NCI-H82 treated with DMSO at 0.1 percent for 48 hours (cell line): Measurements from ENCODE around the gene PRICKLE4.

Source experiments
- DNase-seq: peaks from one replicate; lab custom pipeline; 2025; ENCODE audit not compliant: unreplicated experiment; lab: John Stamatoyannopoulos, UW

Gene PRICKLE4

DNA sequence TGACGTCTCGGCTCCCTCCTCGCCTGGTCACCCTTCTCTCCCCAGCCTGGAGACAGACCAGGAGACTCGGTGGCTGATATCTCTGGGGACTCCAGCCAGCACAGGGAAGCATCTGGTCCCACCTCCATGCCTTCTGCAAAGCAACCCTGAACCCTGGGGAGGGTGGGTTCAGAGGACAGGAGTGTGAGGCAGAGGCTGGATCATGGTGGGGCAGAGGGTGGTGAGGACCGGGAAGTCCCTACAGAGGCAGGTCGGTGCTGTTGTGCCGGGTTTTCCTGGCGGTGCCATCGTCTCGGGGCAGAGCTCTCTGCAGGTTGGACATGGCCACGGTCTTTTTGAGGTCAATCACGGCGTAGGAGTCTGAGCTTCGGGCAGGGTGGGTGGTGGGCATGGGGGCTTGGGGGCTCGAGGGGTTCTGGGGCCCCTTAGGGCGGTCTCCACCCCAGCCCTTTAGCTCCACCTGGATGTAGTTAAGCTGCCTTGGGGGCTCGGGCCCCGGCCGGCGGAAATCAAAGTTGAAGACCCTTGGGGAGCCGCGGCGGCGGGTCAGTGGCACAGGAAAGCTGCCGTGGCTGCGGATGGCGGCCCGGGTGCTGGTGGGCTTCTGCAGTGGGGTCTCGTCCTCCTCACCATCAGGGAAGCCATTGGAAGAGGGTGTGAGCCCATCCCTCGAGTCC is 10.1 kb upstream of the PRICKLE4 start:
- no peak for DNase-seq

DNA sequence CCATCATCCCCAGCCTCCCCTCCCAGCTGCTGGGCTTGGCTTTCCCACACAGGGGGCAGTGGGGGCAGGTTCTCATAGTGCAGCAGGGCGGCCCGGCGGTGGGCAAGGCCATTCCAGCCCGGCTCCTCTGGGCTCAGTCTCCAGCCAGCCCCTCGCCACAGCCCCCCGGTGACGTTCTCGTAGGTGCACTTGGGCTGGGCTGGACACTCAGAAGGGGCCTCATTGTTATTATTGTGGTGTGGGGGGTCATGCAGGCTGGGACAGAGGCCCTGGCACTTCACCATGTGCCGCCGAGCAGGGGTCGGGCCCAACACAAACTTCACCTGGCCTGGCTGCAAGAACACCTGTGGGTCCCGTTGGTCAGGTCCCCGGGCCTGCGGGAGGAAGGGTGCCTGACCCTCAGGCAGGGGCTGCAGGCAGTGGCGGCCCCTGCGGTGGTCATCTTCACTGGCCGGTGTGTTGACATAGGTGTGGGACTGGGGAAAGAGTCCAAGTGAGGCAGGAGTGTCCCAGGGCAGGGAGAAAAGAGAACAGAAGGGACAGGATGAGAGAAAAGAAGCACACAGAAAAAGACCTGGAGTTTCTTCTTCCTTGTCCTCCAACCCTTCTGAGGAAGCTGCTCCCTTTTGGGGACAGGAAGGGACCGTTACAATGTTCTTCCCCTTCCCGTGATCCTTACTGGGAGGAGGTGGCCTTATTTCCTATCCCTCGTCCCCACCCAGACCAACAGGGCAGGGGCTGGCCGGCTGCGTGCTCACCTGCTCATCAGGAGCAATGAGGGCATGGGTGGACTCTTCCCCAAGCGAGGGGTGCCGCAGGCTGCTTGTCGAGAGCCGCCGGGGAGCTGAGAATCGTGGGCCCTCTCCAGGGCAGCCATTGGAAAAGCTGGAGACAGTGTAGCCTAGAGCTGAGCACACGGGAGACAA is 9.3 kb upstream of the PRICKLE4 start:
- no peak for DNase-seq

DNA sequence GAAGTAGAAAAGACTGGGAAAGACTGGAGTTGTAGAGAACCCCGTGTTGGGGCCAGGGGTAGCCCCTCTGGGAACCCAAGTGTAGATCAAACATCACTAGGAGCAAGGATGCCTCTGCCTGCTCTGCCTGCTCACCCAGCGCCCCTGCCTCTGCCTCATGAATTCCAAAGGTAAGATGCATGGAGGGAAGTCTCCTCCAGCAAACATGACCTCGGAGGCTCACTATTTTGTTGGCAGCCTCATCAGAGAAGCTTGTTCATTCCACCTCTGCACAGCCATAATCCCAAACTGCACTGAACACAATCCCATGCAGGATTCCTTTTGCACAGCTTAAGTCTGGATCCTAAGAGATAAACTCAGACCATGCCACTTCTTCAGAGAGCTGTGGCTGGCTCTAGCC is 5.7 kb upstream of the PRICKLE4 start:
- DNase-seq: no peak

DNA sequence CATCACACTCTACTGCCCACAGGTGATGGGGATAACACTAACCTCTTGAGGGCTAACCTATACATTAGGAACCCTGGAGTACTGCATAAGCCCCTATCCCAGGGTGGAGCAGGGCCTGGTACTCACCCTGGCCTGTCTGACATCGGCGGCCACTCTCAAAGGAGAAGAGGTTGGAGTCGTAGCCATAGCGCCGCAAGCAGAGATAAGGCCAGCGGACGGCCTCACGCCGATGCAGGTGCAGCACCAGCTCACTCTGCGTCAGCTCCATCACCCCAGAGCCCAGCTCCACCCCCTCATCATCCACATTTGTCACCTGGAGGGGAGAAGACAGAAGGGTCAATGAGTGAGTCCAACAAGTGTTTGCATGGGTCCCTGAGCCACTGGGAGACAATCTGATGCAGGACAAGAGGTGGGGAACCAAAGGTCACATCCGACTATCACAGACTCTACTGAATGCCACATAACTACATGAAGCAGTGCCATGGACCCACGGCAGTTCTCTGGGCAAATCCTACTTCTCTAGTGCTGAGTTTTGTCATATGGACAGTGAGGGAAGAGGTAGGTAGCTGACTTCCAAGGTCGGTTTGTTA is 5.2 kb upstream of the PRICKLE4 start:
- DNase-seq: no peak

DNA sequence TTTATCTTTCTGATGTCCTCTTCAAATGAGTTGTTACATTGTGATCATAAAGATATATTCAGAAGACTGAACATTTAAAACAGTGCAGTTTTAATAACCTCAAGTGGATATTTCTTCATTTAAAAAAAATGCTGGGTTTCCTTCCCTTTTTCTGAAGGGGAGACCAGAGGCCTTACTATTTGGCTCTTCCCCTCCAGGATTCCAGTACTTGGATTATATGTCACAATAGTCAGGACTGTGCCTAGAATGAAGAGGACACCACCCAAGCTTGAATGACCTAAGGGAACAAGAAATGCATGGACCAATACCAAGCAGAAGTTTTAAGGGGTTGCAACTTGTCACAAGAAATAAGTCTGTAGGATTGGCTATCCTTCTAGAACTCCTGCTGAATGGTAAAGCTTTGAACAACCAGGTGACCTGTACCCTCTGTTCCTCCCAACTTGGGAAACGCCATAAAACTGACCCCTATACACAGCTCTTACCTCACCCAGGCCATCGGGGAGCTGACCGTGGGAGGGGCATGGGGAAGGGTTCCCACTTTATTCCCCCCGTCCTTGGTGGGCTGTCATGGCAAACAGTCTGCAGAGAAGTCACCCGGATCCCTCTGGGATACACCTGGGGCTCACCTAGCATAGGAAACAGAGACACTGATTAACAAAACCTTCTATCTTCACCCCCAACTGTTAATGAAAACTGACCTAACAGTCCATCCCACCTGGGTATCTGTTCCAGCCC is 2.9 kb upstream of the PRICKLE4 start:
- no peak for DNase-seq

DNA sequence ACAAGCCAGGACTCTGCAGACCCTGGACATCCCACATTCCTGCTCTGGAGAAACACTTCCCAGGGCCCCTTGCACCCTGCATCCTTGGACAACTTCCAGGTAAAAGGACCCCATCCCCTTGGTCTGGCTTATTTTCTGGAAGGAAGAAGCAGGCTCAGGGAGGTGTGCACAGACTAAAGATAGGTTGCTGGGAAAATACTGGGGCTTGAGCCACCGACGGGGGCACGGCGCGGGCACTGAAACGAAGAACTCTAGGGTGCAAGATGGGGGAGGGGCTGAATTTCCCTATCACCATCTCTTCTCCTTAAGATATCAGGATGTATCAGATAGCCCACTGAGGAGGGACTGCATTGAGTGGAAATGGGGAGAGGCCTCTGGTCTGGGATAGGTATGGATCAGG is 1.7 kb upstream of the PRICKLE4 start:
- no peak for DNase-seq

DNA sequence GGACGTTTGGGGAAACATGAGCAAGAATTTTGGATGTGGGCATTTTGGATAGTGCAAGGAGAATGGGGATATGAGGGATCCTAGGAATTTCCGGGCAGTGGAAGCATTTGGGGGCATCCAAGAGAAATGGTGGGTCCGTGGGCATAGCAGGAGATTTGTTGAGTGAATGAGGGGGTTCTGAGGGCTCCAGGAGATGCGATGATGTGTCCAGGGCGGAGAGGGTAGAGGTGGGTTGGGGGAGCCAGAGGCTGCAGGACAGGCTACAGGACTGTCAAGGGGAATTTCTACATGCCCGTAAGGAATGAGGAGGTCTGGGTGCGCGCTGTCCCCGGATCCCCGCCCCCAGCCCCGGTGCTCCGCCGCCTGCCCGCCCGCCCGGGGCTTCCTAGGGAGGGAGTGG is 1.2 kb upstream of the PRICKLE4 start:
- no peak for DNase-seq

DNA sequence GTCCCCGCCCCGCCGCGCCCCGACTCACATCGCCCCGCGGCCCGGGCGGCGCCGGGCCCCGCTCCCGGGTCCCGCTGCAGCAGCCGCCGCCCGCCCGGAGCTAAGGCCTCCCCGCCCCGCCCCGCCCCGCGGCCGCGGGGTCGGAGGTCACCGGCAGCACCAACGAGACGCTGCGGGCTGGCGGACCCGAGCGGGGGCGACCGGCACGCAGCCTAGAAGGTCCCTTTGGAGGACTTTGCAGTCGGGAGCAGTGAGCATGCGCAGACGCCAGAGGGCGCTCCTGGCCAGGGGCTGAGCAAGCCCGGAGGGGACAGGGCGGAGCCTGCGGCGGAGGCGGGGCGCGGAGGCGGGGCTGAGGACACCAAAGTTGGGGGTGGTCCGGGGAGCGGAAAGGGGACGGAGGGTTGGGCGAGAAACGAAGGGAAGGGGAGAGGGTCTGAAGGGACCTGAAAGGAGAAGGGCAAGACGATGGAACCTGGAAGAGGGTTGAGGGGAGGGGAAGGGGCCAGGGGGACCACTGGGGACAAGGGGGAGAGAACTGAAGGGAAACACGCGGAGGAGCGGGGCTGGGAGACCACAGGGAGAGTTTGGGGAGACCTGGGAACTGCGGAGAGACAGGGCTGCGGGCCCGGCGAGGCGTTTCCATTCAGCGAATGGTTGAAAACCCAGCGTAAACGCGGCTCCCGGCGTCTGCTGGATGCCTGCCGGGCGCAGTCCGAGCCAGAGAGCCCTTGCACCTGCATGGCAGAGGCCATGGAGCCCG is 613 bp upstream of the PRICKLE4 start, which contains the start of gene FRS3:
Gene FRS3 (minus strand): TSS at position 113 of the 763 bp plus-strand sequence. CDS start 2,913 bp downstream, outside the sequence.
- DNase-seq: peak; percentile 87

DNA sequence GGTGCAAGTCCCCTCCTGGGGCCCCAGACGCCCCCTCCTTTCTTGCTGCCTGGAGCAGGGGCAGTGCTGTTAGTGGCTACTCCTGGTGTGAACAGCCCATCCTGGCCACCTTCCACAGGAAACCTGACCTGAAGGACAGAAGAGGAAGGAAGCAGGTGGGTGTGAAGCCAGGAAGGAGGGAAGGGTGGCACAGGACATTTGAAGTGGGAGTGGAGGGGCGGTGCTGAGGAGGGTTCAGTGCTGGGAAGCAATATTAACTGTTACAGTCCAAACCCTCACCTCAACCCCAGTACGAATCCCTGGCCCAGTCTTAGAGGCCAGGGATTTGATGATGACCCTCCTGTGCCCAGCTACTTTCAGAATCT is 766 bp downstream of the PRICKLE4 start:
- DNase-seq: no peak

DNA sequence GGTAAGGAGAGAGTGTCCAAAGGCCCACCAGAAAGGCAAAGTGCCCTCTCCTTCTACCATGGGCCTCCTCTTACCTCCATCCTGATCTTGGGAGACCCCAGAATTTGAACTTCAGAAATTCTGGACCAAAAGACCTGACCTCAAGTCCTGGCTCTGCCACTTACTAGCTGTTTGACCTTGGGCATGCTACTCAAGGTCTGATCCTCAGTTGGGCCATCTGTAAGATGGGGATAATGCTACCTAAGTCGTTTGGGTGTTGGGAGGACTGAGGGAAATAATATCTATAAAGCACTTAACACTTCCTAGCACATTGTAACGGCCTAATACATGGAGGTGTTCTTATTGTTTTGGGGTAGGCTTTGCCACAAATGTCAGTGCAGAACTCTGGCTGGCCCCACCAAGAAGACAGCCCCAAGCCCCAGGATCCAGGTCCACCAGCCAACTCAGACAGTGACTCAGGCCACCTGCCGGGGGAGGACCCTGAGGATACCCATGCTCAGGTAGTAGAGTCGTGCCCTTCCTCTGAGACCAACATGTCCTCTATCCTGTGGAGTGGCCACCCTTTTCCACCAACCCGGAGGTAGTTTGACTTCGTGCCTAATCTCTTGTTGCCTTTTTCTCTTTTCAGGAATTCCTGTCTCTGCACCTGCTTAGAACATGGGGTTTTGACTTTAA is 2.7 kb downstream of the PRICKLE4 start:
- DNase-seq: no peak

DNA sequence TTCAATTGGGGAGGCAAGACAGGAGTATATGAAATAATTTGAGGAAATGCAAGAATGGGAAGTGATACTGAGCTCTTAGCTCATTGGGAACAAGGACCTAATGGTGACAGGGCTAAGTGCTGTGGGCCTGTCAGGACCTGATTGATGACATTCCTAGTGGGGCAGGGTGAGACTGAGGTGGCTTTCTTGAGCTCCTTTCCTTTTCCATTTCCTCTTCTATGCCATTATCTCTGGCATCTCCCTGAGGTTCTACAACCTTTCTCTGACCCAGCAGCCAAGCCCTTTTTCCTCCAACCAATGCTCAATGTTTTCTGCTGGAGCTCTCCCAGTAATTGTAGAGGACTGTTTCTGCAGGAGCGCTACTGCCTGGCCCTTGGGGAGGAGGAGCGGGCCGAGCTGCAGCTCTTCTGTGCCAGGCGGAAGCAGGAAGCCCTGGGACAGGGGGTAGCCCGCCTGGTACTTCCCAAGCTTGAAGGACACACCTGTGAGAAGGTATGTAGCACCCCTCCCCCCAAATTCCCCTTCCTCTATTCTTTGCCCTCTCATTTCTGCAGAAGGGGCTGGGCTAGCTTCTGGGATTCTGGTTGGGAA is 4.1 kb downstream of the PRICKLE4 start:
- DNase-seq: no peak

DNA sequence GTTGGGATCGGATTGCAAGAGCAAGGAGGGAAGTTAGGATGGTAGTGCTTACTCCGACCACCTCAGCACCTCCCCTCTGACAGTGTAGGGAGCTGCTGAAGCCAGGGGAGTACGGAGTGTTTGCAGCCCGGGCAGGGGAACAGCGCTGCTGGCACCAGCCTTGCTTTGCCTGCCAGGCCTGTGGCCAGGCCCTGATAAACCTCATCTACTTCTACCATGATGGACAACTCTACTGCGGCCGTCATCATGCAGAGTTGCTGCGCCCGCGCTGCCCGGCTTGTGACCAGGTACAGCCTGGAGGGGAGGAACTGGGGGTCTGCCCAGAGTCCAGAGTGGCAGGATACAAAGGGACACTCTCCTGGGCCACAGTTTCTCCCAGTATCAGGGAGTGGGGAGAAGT is 4.7 kb downstream of the PRICKLE4 start:
- DNase-seq: no peak

DNA sequence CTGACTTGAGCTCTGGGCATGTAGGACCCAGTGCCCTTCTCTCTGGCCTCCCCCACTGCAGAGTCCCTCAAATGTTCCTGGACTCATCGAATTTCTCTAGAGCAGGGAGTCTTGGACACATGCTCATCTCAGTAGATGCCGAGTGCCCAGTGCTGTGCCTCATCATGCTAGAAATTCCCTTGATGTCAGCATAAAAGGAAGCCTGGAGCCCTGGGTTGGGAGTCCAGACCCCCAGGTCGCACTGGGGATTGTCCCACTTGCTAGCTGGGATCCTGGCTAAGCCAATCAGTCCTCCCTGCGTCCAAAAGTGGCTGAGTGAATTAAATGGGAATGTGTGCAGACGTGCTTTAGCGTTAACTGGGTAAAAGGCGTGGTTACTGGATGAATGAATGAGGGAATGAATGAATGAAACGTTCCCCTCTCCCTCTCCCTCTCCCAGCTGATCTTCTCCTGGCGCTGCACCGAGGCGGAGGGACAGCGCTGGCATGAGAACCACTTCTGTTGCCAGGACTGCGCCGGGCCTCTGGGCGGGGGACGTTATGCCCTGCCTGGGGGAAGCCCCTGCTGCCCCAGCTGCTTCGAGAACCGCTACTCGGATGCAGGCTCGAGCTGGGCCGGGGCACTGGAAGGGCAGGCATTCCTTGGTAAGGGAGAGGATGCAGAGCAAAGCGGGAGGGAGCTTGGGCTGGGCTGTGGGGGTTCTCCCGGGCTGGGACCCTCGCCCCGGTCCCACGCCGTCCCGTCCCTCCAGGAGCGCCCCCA is 5.3 kb downstream of the PRICKLE4 start:
- no peak for DNase-seq

DNA sequence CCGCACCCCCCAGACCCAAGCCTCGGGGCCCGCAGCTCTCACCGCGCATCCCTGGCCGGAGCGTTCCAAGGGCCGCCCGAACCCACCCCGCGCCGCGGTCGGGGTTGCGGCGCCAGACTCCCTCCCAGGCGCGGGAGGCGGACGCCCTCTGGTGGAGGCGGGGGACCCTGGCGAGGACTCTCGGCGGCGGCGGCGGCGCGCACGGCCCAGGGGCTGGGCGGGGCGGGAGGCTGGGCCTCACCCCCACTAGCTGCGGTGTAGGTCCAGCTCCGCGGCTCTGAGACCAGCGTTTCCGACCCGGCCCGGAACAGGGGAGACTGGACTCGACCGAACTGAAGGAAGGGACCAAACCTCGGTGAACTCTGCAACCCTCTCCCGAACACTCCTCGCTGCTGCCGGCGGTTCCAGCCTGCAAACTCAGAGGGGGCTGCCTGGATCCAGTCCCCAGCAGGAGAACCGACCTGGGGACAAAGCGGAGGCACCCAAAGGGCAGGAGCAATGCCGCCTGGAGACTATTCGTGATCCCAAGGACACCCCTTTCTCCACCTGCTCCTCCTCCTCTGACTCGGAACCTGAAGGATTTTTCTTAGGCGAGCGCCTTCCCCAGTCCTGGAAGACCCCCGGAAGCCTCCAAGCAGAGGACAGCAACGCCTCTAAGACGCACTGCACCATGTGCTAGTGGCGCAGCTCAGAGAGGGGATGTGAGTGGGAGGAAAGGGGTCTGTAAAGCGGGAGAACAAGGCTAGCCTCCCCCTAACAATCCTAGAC is 6.1 kb downstream of the PRICKLE4 start:
- DNase-seq: peak; percentile 51

DNA sequence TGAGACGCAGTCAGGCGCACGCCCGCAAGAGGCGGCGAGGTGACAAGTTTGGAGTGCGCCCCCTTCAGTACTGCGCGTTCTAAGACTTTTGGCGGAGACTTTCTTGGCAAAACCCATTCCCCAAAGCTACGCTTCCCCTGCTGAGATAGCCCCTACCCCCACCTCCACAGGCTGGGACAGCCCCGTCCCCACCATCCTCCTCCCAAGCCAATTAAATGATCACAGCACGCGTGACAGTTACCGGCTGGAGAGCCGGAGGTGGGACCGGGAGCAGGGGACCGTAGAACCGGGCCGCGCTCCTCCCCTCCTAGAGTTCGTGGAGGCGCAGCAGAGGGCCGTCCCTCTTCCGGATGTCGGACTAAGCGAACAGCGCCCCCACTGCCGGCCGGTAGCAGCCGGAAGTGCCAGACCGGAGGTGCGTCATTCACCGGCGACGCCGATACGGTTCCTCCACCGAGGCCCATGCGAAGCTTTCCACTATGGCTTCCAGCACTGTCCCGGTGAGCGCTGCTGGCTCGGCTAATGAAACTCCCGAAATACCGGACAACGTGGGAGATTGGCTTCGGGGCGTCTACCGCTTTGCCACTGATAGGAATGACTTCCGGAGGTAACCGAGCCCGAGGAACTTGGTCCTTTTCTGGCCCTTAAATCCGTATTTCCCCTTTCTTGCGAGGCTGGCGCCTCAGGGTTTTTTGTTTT is 6.8 kb downstream of the PRICKLE4 start, which contains the start of gene TOMM6:
Gene TOMM6 (plus strand): TSS at position 476 of the 699 bp plus-strand sequence. CDS start 4 bp downstream, at position 480.
- DNase-seq: peak; percentile 84

DNA sequence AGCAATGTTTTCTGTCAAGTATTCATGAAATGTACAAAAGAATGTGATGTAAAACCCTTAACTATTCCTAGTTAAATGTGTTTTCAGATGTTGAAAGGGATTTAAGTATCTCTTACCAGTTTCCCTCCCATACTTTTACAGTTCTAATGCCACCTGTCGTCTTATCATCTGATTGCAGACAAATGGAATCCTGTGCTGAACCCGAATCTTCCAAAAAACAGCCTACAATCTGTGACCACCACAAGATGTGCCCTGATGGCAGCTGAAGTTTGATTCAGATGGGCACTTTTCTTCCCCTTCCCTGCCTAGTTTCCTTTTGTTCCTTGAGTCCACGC is 8.8 kb downstream of the PRICKLE4 start:
- DNase-seq: no peak

DNA sequence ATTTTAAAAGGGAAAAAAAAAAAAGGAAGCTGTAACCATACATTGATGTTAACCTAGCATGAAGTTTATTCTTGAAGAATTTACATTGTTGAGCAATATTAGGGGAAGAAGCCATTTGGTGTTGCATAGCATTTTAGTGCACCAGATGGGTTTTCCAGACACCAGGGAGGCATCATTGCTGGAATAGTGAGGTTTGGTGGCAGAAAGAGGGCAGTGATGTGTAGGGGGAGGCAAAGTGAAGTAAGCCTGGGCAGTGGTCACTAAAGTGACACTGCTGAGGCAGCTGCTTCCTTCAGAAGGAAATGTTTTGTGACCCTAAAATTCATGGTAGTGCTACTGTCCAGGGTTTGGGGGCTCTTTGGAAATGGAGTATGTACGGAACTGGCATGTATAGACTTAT is 9.5 kb downstream of the PRICKLE4 start:
- DNase-seq: no peak

DNA sequence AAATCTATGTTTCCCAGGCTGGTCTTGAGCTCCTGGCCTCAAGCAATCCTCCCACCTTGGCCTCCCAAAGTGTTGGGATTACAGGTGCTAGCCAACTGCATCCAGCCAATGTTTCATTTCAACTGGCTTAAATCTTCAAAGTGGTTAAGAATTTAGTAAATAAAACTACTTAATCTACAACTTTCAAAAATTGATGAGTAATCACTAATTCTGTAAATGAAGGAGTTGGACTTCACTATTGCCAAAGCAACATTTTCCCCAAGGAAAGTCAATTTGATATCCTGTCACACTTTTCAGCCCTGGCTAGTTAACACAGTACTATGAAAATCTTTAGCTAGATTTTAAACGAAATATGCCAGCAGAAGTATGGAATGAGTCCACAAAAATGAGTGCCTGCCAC is 10.7 kb downstream of the PRICKLE4 start:
- no peak for DNase-seq
